ENCODE results near the gene FARP1.

FARP1 gene

GRCh38 chr13:98200211-98200878 lies 57.5 kb downstream of the FARP1 start:
- DNase-seq (ENCODE audit: low spot score), result no peak

- DNase-seq (ENCODE audit: low spot score), result no peak
Measured at GRCh38 chr13:98201189-98201588, 58.3 kb downstream of the FARP1 start.

- no peak for DNase-seq (ENCODE audit: low spot score)
Measured at GRCh38 chr13:98201984-98202383, 59.1 kb downstream of the FARP1 start.

- DNase-seq (ENCODE audit: low spot score), result no peak
Measured at GRCh38 chr13:98203646-98204326, 60.9 kb downstream of the FARP1 start.

GRCh38 chr13:98204546-98204945 lies 61.7 kb downstream of the FARP1 start:
- no peak for DNase-seq (ENCODE audit: low spot score)

GRCh38 chr13:98206946-98207345 lies 64.1 kb downstream of the FARP1 start:
- no peak for DNase-seq (ENCODE audit: low spot score)

GRCh38 chr13:98207416-98207815 lies 64.5 kb downstream of the FARP1 start:
- no peak for DNase-seq (ENCODE audit: low spot score)

- DNase-seq (ENCODE audit: low spot score), result no peak
Measured at GRCh38 chr13:98208606-98209005, 65.7 kb downstream of the FARP1 start.

GRCh38 chr13:98212763-98213162 lies 69.9 kb downstream of the FARP1 start:
- DNase-seq (ENCODE audit: low spot score), result no peak

GRCh38 chr13:98213354-98213753 lies 70.5 kb downstream of the FARP1 start:
- DNase-seq (ENCODE audit: low spot score), result no peak

- DNase-seq (ENCODE audit: low spot score), result no peak
Measured at GRCh38 chr13:98214008-98214643, 71.2 kb downstream of the FARP1 start.

- DNase-seq (ENCODE audit: low spot score), result no peak
Measured at GRCh38 chr13:98214707-98215106, 71.8 kb downstream of the FARP1 start.

- DNase-seq (ENCODE audit: low spot score), result no peak
Measured at GRCh38 chr13:98215508-98215907, 72.6 kb downstream of the FARP1 start.

- DNase-seq (ENCODE audit: low spot score), result peak; percentile 14
Measured at GRCh38 chr13:98216135-98216565, 73.3 kb downstream of the FARP1 start.

- DNase-seq (ENCODE audit: low spot score), result no peak
Measured at GRCh38 chr13:98216711-98217285, 73.9 kb downstream of the FARP1 start.

- no peak for DNase-seq (ENCODE audit: low spot score)
Measured at GRCh38 chr13:98217597-98217996, 74.7 kb downstream of the FARP1 start.

GRCh38 chr13:98219685-98220084 lies 76.8 kb downstream of the FARP1 start:
- no peak for DNase-seq (ENCODE audit: low spot score)

GRCh38 chr13:98220271-98220791 lies 77.4 kb downstream of the FARP1 start:
- DNase-seq (ENCODE audit: low spot score), result no peak

GRCh38 chr13:98221234-98221633 lies 78.3 kb downstream of the FARP1 start:
- no peak for DNase-seq (ENCODE audit: low spot score)

- DNase-seq (ENCODE audit: low spot score), result peak; percentile 4
Measured at GRCh38 chr13:98222081-98222554, 79.2 kb downstream of the FARP1 start.

GRCh38 chr13:98222816-98223215 lies 79.9 kb downstream of the FARP1 start:
- no peak for DNase-seq (ENCODE audit: low spot score)

- DNase-seq (ENCODE audit: low spot score), result no peak
Measured at GRCh38 chr13:98223741-98224140, 80.8 kb downstream of the FARP1 start.

- DNase-seq (ENCODE audit: low spot score), result no peak
Measured at GRCh38 chr13:98224557-98224956, 81.7 kb downstream of the FARP1 start.
